HTERT RPE-1 (cell line): Measurements from ENCODE around the gene WIPF1.
"Not testable (repeated sequence)": the region's sequence is repeated elsewhere in the genome, so short reads cannot be mapped to it uniquely, and the experiment has no call there.

Experiments used
- in situ Hi-C: fragments of 300-500 bp; cut with MboI; formaldehyde crosslinking; loops from 4 replicates; pipeline ENCODE4 v1.14.3; 2020; ENCODE audit warnings: low sequenced_read_pairs

Gene WIPF1

GRCh38 chr2:174573621-174574081 is 24.0 kb downstream of the WIPF1 start:
- in situ Hi-C loops: no loop called here

- in situ Hi-C loops: no loop called here
These were observed 25.0 kb downstream of the WIPF1 start for GRCh38 chr2:174572556-174572955.

- in situ Hi-C loops: no loop called here
These were observed 25.8 kb downstream of the WIPF1 start for GRCh38 chr2:174571669-174572323.

GRCh38 chr2:174570318-174570958 is 27.2 kb downstream of the WIPF1 start:
- in situ Hi-C loops: no loop called here

- in situ Hi-C loops: no loop called here
These were observed 27.9 kb downstream of the WIPF1 start for GRCh38 chr2:174569678-174570077.

- in situ Hi-C loops: no loop called here
These were observed 29.2 kb downstream of the WIPF1 start for GRCh38 chr2:174568425-174568824.

- in situ Hi-C loops: no loop called here
These were observed 30.7 kb downstream of the WIPF1 start for GRCh38 chr2:174566871-174567270.

- in situ Hi-C loops: no loop called here
These were observed 33.9 kb downstream of the WIPF1 start for GRCh38 chr2:174563530-174564282.

GRCh38 chr2:174561972-174562370 is 35.6 kb downstream of the WIPF1 start:
- in situ Hi-C loops: no loop called here

- in situ Hi-C loops: no loop called here
These were observed 36.2 kb downstream of the WIPF1 start for GRCh38 chr2:174561283-174561971.

GRCh38 chr2:174560737-174561136 is 36.9 kb downstream of the WIPF1 start:
- in situ Hi-C loops: no loop called here

- in situ Hi-C loops: no loop called here
These were observed 41.6 kb downstream of the WIPF1 start for GRCh38 chr2:174555998-174556397.

GRCh38 chr2:174554529-174555150 is 43.0 kb downstream of the WIPF1 start:
- in situ Hi-C loops: no loop called here

- in situ Hi-C loops: no loop called here
These were observed 43.7 kb downstream of the WIPF1 start for GRCh38 chr2:174553811-174554493.

- in situ Hi-C loops: no loop called here
These were observed 44.7 kb downstream of the WIPF1 start for GRCh38 chr2:174552880-174553279.

GRCh38 chr2:174551697-174552096 is 45.9 kb downstream of the WIPF1 start:
- in situ Hi-C loops: no loop called here

GRCh38 chr2:174548646-174549045 is 49.0 kb downstream of the WIPF1 start:
- in situ Hi-C loops: not testable (repeated sequence)

- in situ Hi-C loops: not testable (repeated sequence)
These were observed 49.6 kb downstream of the WIPF1 start for GRCh38 chr2:174548021-174548420.

GRCh38 chr2:174546519-174547506 is 50.8 kb downstream of the WIPF1 start:
- in situ Hi-C loops: no loop called here
